DND-41 (cell line): ENCODE results near the gene LTBP1.
A peak's percentile ranks its signal among the peaks of the same experiment; 100 is the strongest.

Experiments used
- ATAC-seq: fragments of 200-7000 bp; cut with Tn5 transposase; 3 replicates; pipeline ENCODE4 v1.9.1; 2021; ENCODE audit warnings: low read depth; ENCODE audit not compliant: insufficient read depth
- DNase-seq: peaks from one replicate; pipeline ENCODE4 v3.0.0-alpha.2; 2020
- H2AFZ ChIP-seq: 2 replicates; pipeline ENCODE4 v1.6.0; 2012; ENCODE audit warnings: low read depth, low read length
- H3K27ac ChIP-seq: 2 replicates; pipeline ENCODE4 v1.5.1; 2012; ENCODE audit warnings: low read length, inconsistent platforms
- H3K27me3 ChIP-seq: fragments of 200-600 bp; sonication (generic); 2 replicates; pipeline ENCODE4 v1.6.0; 2012; ENCODE audit warnings: low read length, mild to moderate bottlenecking, inconsistent platforms; ENCODE audit not compliant: insufficient read depth, poor library complexity
- H3K36me3 ChIP-seq: 2 replicates; pipeline ENCODE4 v1.5.1; 2012; ENCODE audit warnings: low read length, inconsistent platforms; ENCODE audit not compliant: insufficient read depth
- H3K4me1 ChIP-seq: 2 replicates; pipeline ENCODE4 v1.5.1; 2012; ENCODE audit warnings: mild to moderate bottlenecking, low read length; ENCODE audit not compliant: insufficient read depth
- H3K4me2 ChIP-seq: 2 replicates; pipeline ENCODE4 v1.6.0; 2012; ENCODE audit warnings: mild to moderate bottlenecking, moderate library complexity, low read length, inconsistent platforms; ENCODE audit not compliant: insufficient read depth
- H3K4me3 ChIP-seq, 2 experiments: fragments of 200-600 bp in 1 of 2; shearing (Covaris generic) in 1 of 2; 2 replicates each; pipeline ENCODE4 v1.5.1; 2012 to 2016; ENCODE audit warnings: inconsistent platforms in 2 of 2, low read length in 2 of 2, mild to moderate bottlenecking in 2 of 2, low read depth in 1 of 2, moderate library complexity in 1 of 2
- H3K79me2 ChIP-seq: 2 replicates; pipeline ENCODE4 v1.6.0; 2012; ENCODE audit warnings: low read length, inconsistent platforms; ENCODE audit not compliant: insufficient read depth
- H3K9ac ChIP-seq: 2 replicates; pipeline ENCODE4 v1.6.0; 2012; ENCODE audit warnings: low read depth, mild to moderate bottlenecking, inconsistent platforms, low read length, moderate library complexity
- H3K9me3 ChIP-seq: 2 replicates; pipeline ENCODE4 v1.5.1; 2012; ENCODE audit warnings: low read length, moderate library complexity, mild to moderate bottlenecking, inconsistent platforms; ENCODE audit not compliant: insufficient read depth, severe bottlenecking
- H4K20me1 ChIP-seq: 2 replicates; pipeline ENCODE4 v1.6.0; 2012; ENCODE audit warnings: low read length; ENCODE audit not compliant: insufficient read depth
- EZH2 ChIP-seq: IDR thresholded peaks from 3 replicates; pipeline ENCODE4 v1.6.1; 2012; ENCODE audit warnings: borderline replicate concordance, low read depth, mild to moderate bottlenecking, moderate library complexity, low read length, inconsistent platforms; ENCODE audit not compliant: severe bottlenecking
- TF ChIP-seq, protein P1 (sequence below): IDR thresholded peaks from 2 replicates; pipeline ENCODE4 v1.5.1; 2012; ENCODE audit warnings: borderline replicate concordance, low read length, moderate library complexity, mild to moderate bottlenecking; ENCODE audit not compliant: poor library complexity, severe bottlenecking; ENCODE audit errors: extremely low read depth

The LTBP1 gene

DNA sequence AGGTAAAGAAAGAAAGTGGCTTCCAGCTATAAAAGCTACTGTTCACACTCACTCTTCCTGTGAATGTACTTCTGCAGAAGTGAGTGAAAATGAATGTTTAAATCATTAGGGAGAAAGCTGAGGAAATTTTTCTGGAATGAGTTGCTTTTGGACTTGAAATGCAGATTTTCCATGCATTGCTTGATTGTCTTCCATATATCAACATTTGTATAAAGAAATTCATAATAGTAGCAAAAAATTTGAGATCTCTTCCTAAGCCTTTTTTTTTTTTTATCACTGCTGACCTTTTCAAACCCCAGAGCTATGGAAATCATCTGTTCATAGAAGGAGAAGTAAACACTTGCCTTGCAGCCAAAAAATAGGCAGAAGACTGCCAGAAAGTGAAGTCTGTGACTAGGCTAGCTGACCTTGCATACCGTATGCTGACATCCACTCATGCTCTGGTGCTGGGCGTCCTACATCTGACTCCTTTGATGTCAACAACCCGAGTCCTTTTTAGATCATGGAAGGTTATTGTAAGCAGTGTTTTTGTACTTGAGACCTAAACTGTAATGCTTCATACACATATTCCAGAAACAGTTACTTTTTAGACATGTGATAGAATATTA, 375.2 kb downstream of the LTBP1 start:
- no peak for TF ChIP-seq EZH2
- TF ChIP-seq, protein P1, sequence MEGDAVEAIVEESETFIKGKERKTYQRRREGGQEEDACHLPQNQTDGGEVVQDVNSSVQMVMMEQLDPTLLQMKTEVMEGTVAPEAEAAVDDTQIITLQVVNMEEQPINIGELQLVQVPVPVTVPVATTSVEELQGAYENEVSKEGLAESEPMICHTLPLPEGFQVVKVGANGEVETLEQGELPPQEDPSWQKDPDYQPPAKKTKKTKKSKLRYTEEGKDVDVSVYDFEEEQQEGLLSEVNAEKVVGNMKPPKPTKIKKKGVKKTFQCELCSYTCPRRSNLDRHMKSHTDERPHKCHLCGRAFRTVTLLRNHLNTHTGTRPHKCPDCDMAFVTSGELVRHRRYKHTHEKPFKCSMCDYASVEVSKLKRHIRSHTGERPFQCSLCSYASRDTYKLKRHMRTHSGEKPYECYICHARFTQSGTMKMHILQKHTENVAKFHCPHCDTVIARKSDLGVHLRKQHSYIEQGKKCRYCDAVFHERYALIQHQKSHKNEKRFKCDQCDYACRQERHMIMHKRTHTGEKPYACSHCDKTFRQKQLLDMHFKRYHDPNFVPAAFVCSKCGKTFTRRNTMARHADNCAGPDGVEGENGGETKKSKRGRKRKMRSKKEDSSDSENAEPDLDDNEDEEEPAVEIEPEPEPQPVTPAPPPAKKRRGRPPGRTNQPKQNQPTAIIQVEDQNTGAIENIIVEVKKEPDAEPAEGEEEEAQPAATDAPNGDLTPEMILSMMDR, result no peak
- Histone ChIP-seq H2AFZ (peak overlapping the region; percentile 63), H3K36me3 (no peaks in the 10 kb centered on the region), H3K9me3 (no peaks in the 10 kb centered on the region), H3K4me1 (peaks cover 34% of the 10 kb centered on the region), H4K20me1 (no peaks in the 10 kb centered on the region), H3K4me2 (peak overlapping the region; percentile 15; the same call in 1 of the 2 replicates), H3K27ac (peak overlapping the region; percentile 66), H3K9ac (no peak overlapping the region; the same call in 1 of the 2 replicates), H3K79me2 (no peaks in the 10 kb centered on the region), H3K4me3 (no peak overlapping the region), H3K27me3 (no peaks in the 10 kb centered on the region)
- DNase-seq (no peak), ATAC-seq (0 out of 3 replicates have a peak, but pooled peaks have one; percentile 34)

DNA sequence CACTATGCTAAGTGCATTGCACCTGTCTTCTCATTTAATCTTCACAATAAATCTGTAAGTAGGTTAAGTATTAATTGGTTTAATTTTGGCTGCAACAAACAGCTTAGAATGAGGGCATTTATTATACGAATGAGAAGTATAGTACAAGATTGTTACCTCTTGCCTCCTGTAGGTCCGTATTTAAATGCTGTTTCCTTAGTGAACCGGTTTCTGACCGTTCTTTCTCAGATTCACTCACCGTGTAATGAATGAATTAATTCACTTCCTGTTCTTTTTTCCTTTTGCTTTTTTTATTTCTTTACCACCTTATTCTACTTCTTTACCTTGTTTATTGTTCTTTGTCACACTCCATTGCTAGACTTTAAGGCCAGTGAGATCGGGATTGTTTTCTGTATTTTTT, 375.9 kb downstream of the LTBP1 start:
- Histone ChIP-seq H3K4me3 (no peak overlapping the region), H3K4me2 (no peak overlapping the region), H3K4me1 (peaks cover 34% of the 10 kb centered on the region), H4K20me1 (no peaks in the 10 kb centered on the region), H2AFZ (no peak overlapping the region), H3K9ac (no peak overlapping the region), H3K79me2 (no peaks in the 10 kb centered on the region), H3K27ac (no peak overlapping the region; the same call in 1 of the 2 replicates), H3K36me3 (no peaks in the 10 kb centered on the region), H3K9me3 (no peaks in the 10 kb centered on the region), H3K27me3 (no peaks in the 10 kb centered on the region)
- DNase-seq, result no peak
- no peak for ATAC-seq
- TF ChIP-seq EZH2, result no peak
- TF ChIP-seq, protein P1, result no peak

DNA sequence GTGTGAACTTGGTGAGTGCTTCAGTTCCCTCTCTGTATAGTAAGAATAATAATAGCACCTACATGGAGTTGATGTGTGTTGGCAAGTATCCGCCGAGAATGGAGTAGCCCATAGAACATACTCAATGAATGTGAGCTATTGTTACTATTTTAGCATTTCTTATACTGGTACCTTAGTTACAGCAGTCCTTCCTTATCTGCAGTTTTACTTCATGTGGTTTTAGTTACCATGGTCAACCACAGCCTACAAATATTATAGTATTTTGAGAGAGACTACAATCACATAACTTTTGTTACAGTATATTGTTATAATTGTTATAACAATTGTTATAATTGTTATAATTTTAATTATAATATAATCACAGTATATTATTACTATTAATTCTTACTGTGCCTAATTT, 377.2 kb downstream of the LTBP1 start:
- Histone ChIP-seq H3K36me3 (no peaks in the 10 kb centered on the region), H3K4me1 (peaks cover 34% of the 10 kb centered on the region), H3K27me3 (no peaks in the 10 kb centered on the region), H3K4me2 (no peak overlapping the region), H3K9ac (no peak overlapping the region), H3K9me3 (no peaks in the 10 kb centered on the region), H2AFZ (no peak overlapping the region), H3K4me3 (no peak overlapping the region), H4K20me1 (no peaks in the 10 kb centered on the region), H3K27ac (no peak overlapping the region), H3K79me2 (no peaks in the 10 kb centered on the region)
- ATAC-seq (no peak), DNase-seq (no peak)
- no peak for TF ChIP-seq EZH2
- TF ChIP-seq, protein P1, result no peak
